ENCODE data around the gene SKA2. TPM values are rescaled to one million over a fixed set of nuclear protein-coding genes. Genes with fewer than 3 reads are reported as not detected.

SKA2 gene
- total and polyA plus RNA-seq, 10 of the 15 experiments (the other 5 are each of a cell fraction or from before 2014, with no cell fraction given): 40.3 to 137 (median 112) TPM

- TF ChIP-seq EGR1 (IDR thresholded peaks at IDR 0.05; ENCODE audit: borderline replicate concordance in 1 of 2, low read depth in 2 of 2, low read length in 2 of 2) (no peak), E2F8 (IDR thresholded peaks at IDR 0.05; ENCODE audit: low read depth, partially characterized antibody) (peak; percentile 37), MAX (IDR thresholded peaks at IDR 0.05; ENCODE audit: low read depth, low read length) (peak; percentile 77), MXI1 (IDR thresholded peaks at IDR 0.05; ENCODE audit: low read depth, low read length) (peak; percentile 99), SMARCA5 (IDR thresholded peaks at IDR 0.05) (no peak), ZBTB40 (IDR thresholded peaks at IDR 0.05; ENCODE audit: borderline replicate concordance) (peak; percentile 60; the same call in 1 of the 2 replicates), CHD2 (IDR thresholded peaks at IDR 0.05; ENCODE audit: borderline replicate concordance, low read depth, low read length) (peak; percentile 87), E2F4 (IDR thresholded peaks at IDR 0.05; ENCODE audit: low read depth, low read length) (peak; percentile 98), ETV6 (conservative IDR thresholded peaks at IDR 0.05 in 1 of 2, IDR thresholded peaks at IDR 0.05 in 1 of 2; ENCODE audit: borderline replicate concordance in 1 of 2, low read depth in 1 of 2) (0 out of 4 replicates have a peak, but pooled peaks of 1 of the 2 experiments have one; percentile 17), IRF3 (IDR thresholded peaks at IDR 0.05) (peak; percentile 10; the same call in 1 of the 2 replicates), ELK1 (IDR thresholded peaks at IDR 0.05; ENCODE audit: low read depth, low read length) (peak; percentile 48; the same call in 1 of the 2 replicates), SREBF2 (IDR thresholded peaks at IDR 0.05; ENCODE audit: low read length) (peak; percentile 65; the same call in 1 of the 2 replicates), EP300 (IDR thresholded peaks at IDR 0.05; ENCODE audit: borderline replicate concordance in 1 of 2, control insufficient read depth in 1 of 2, low read depth in 2 of 2, low read length in 2 of 2) (peak in 1 of 2 experiments; percentile 28; a peak in 1 of 4 replicates), NFYB (IDR thresholded peaks at IDR 0.05; ENCODE audit: insufficient read depth, low read depth, low read length) (peak; percentile 93)
These were observed 622 bp upstream of the SKA2 start, which contains the start of gene PRR11 (continued) for GRCh38 chr17:59155439-59156177.
